ENCODE data around the gene CTDP1.

CTDP1 gene

DNA sequence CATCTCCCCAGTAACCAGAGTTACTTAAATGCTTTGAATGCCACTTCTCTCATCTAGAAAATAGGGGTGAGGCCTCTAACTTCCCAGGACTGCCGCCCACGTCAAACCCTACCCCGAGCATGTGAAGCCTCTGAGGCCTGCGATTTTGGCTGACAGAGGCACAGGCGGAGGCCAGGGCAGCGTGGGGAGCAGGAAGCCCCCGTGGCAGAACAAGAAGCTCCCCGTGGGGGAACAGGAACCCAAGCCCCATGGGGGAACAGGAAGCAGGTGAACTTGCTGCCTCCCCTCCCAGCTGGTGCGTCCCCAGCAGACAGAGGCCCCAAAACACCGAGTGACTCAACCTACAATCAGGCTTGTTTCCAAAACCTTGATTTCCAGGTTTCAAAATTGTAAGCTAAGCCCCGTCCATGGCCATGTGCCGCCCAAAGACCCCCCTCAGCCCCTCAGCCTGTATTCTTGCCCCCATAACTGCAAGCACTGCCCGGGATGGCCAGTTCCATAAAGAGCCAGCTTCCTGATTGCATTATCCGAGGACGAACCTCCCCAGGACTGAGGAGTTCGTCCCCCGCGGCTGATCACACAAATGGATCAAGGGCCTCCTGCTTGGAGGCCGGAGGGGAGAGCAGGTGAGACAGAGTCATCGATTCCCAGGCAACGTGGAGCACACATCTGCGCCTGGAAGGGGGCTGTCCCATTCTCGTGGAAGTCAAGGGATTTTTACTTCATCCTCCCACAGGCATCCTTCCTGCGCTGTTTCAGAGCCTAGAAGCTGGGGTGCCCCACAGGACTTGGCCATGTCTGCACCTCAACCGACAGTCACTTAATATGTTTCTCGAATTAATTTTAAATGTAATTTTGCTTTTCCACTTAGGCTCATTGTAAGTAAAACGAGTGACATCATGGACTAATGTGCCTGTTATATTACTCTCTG lies 36.3 kb upstream of the CTDP1 start:
- DNase-seq (ENCODE audit: low spot score), result no peak

DNA sequence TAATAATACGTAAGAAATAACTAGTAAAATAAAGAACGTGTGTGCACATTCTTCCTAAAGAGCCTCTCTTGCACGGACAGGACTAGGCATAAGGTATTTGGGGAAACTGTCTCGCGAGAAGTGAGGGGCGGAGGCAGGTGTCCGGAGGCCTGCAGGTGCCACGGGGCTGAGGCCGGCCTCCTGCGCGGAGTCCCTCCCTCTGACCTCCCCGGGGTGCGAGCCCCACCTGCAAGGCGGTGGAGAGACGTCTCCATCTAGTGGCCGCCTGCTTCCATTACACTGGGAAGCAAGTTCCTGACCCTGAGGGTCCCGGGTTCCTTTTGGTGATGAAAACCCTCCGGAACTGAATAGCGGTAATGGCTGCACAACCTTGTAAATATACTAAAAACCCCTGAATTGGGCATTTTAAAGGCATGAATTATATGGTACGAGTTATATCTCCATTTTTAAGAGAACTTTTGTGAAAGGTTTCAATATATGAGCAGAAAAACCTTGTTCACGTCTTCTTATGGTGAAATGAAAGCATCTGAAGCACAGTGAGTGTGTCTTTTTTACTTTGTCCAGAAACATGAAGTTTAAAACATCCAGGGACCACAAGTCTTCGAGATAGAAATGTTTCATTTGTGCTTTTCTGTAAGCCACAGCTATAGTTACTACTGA lies 35.5 kb upstream of the CTDP1 start:
- peak; percentile 87 for DNase-seq (ENCODE audit: low spot score)

DNA sequence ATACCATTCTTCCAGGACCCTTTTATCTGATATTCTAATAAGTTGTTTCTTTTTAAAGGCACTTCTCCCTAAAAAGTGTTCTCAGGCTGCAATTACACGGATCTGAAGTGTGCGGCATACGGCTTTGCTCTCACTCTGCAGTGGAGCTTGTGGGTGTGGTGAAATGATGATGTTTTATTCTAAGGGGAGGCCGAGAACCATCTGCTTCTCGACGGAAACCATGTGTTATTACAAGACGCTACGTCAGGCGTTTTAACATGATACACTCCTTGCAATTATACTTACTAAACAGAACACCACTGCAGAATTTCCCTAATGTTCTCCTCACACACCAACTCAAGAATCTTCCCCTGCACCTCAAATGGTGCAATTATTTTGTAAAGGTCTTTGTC lies 34.9 kb upstream of the CTDP1 start:
- no peak for DNase-seq (ENCODE audit: low spot score)

DNA sequence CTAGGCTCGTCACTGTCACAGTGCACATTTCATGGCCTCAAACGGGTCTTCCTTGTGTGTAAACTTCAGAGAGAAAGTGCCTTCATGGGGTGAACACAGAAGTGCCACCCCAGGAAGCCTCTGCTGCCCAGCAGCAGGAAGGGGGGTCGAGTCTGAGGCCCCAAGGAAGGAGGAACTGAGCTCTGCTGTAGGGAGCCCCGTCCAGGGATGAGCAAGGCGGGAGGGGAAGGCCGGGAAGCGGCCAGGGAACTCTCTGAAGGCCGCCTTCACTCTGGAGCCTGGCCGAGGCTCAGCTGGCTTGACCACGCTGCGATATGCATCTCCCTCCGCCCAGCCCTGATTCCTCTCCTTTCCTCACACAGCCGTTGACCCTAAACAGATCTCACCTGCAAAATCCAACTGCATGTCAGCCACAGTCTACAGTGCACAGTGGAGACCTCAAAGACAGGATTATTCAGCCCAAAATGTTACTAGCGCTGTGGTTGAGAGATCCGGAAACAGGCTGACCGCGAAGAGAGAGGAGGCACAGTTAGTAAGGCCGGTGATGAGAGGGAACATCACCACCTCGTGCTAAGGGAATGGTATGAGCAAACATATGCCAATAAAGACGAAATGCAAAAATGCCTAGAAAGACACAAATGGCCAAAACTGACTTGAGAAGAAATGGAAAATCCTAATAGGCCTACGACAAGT lies 34.2 kb upstream of the CTDP1 start:
- no peak for DNase-seq (ENCODE audit: low spot score)

DNA sequence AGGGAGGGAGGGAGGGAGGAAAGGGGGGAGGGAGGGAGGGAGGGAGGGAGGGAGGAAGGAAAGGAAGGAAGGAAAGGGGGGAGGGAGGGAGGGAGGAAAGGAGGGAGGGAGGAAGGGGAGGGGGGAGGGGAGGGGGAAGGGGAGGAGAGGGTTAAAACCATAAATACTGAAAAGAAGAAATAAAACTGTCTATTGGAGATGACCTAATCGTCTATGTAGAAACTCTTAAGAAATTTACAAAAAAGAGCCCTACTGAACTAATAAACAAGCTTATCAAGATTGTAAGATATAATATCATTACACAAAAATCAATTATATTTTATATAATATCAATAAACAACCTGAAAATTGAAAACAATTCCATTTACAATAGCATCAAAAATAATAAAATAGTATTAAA lies 32.3 kb upstream of the CTDP1 start:
- no peak for DNase-seq (ENCODE audit: low spot score)

DNA sequence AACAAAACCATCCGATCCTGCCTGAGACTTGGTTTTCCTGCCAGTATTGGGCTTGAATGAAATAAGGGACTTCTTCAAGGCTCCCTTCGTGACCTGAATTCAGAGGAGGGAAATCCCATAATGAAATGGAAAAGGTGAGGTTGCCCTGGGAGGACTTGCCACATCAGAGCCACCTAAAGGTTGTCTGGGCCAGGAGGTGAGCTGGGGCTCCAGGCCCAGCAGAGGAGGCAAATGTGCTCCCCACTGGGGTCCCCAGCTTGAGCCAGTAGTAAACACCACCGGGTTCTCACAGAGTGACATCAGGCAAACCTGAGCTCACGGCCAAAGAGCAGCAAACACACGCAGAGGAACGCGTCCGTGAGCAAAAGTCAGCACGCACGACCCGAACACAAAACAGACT lies 28.6 kb upstream of the CTDP1 start:
- no peak for DNase-seq (ENCODE audit: low spot score)

DNA sequence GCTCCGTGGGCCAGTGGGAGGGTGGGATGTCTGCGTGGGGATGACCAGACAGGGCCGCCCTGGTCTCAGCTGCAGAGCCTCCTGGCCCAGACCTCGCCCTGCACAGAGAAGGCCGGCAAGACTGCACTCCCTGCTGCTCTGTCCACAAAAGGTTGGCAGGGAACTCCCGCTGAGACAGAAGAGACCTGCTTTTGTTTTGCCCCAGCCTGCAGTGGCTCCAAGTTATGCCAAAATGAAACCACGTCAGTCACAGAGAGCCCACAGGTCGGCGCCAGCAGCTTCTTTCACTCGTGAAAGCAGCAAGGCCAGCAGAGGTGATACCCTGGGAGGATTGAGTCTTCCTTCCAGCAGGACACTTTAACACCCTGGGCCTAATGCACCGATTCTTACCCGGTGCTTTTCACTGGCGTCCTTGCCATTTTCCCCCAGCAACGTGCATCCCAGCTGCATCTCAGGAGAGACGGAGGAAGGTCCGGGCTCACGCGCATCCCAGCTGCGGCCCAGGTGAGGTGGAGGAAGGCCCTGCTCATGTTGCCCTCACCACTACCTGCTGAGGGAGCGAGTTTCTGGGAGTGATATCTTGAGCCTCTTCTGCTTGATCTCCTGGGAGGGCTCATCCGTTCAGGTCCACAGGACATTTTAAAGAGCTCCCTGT lies 22.1 kb upstream of the CTDP1 start:
- DNase-seq (ENCODE audit: low spot score), result no peak

DNA sequence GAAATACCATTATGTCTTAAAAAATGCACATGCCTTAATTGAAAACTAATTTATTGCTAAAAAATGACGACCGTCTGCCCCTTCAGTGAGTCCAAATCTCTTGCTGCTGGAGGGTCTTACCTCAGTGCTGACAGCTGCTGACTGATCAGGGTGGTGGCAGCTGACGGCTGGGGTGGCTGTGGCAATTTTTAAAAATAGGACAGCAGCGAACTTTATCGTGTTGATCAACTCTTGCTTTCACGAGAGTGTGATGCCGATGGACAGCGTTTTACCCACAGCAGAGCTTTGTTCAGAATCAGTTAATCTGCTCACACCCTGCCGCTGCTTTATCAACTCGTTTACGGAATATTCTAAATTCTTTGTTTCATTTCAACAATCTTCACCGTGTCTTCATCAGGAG lies 21.2 kb upstream of the CTDP1 start:
- no peak for DNase-seq (ENCODE audit: low spot score)

DNA sequence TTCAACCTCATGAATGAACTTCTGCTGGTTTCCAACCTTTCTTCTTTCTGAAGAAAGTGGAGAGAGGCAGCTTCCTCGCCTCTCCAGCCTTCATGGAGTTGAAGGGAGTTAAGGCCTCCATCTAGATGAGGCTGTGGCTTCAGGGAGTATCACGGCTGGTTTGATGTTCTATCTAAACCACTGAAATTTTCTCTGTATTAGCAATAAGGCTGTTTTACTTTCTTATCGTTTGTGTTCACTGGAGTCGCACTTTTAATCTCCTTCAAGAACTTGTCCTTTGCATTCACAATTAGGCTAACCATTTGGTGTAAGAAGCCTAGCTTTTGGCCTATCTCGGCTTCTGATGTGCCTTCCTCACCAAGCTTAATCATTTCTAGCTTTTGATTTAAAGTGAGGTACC lies 19.9 kb upstream of the CTDP1 start:
- DNase-seq (ENCODE audit: low spot score), result no peak

DNA sequence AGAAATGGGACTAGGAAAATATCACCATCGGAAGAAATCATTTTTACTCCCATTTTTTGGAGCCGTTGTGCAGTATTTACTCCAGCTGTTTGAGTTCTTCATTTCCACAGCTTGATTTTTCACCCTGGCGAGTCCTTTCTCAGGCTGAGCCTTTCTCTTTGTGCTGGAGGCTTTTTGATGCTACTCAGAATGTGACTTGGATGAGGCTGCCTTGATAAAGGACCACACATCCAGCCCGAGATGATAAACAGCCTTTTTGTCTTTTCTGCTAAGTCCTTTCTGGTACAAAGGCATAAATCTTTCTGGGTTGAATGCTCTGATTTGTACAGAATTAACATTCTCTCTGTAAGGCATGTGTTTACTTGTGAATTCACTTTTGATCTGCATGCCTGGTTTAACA lies 17.6 kb upstream of the CTDP1 start:
- DNase-seq (ENCODE audit: low spot score), result no peak

DNA sequence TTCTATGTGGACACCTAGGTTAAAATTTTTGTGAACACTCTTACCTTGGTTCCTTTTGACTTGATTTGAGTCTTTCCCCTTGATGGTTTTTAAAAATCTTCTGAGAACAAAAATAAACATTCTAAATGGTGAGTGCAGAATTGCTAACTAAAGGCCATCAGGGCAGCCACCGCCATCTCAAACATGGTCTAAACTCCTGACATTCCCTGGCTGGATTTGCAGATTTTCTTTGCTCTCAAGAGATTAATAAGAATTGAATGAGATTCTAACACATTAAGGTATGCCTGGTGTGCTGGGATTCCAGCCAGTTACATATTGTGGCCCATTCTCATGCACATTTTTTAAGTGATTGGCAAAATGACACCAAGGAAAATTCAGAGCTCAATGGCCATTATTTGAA lies 17.2 kb upstream of the CTDP1 start:
- no peak for DNase-seq (ENCODE audit: low spot score)

DNA sequence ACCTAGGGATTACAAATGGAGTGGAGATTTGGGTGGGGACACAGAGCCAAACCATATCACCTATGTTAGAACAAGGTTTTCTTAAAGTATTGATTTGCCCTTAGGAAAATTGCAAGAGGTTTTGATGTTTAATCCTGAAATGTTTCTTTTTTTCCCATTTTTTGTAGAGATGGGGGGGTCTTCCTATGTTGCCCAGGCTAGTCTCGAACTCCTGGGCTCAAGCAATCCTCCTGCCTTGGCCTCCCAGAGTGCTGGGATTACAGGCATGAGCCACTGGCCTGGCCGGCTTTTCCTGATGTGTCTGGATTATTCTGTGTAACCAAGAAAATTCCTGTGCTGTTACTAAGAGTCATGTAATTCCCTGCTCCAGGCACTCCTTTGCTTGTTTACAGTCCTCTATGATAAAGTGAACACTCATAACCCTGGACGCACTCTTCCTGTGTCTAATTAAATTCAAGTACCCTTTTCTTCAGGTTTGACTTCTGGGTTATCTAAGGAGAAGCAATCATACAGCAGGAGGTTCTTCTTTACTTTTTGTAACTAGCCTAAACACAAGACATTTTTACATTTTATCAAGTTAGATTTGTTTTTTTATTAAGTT lies 15.0 kb upstream of the CTDP1 start:
- no peak for DNase-seq (ENCODE audit: low spot score)

DNA sequence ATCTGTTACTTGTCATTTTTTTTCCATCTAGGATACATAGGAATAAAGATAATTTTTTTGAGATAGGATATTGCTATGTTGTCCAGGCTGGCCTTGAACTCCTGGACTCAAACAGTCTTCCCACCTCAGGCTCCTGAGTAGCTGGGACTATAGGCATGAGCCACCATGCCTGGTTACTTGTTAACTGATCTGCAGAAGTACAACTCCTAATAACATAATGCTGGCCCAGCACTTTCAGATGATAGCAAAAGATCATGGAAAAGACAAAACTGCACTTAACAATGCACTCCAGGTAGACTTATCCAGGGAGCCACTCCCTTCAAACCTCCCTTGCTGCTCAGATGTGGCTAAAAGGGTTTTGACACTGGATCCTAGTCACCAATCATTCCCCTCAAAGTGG lies 11.4 kb upstream of the CTDP1 start:
- DNase-seq (ENCODE audit: low spot score), result no peak

DNA sequence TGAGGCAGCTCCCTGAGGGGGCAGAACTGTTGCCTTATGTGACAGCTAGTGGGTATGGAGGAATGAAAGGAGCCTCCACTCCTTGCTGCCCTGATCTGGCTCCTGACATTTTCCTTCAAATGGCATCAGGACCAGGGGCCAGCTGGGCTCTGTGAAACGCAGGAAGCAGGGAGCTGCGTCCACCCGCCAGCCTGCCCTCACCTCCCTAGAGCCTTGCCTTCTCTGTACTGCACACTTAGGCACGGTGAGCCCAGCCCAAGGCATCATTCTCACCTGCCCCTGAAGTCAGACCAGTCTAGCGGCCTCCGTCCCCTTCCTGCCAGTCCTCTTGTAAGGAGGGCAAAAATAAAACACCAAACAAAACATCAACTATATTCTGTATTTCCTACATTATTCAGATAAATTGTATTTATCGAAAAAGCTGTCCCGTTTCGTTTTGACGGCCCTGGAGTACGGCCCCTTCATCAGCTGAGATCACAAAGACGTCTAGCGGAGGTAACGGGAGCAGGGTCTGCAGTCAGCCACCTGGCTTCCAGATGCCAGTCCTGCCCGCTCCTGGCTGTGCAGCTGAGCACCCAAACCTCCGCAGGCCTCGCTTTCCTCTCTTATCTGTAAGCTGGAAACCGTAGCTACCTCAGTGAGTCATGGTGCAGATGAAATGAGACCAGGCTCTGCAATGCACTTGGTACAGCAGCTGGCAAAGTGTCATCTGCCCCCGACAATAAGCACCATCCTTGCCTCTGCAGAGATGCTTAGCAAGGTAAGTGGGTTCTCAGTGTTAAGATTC lies 6.9 kb upstream of the CTDP1 start:
- no peak for DNase-seq (ENCODE audit: low spot score)

DNA sequence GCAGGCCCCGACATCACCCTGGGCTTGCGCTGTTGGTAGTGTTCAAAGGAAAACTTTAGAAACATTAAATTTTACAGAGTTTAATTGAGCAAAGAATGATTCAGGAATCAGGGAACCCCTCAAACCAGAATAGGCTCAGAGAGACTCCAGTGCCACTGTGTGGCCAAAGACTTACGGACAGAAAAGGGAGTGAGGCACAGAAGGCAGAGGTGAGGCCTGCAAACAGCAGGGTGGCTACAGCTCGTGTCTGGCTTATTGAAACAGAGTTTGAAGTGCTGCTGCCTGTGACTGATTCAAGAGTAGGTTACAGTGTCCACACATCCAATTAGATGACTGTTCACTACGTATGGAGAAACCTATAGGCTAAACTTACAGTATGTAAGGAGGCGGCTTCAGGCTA lies 2.4 kb upstream of the CTDP1 start:
- DNase-seq (ENCODE audit: low spot score), result no peak

DNA sequence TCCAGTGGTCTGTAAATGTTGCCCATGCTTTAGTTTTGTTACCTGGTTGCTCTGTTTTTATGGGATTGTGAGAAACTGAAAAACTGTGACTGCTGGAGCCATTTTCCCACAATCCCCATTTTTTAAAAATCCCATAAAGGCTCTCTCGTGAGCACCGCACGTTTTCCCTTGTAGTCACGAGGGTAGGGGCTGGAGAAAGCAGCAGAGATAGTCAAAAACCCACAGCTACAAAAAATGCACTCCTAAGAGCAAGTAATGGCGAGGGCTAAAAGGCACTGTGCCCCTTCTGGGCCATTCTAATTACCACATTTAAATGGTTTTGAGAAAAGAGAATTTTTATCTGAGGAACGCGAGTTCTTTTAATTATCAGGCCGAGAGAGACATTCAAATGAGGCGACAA lies 1.8 kb upstream of the CTDP1 start:
- DNase-seq (ENCODE audit: low spot score), result no peak

DNA sequence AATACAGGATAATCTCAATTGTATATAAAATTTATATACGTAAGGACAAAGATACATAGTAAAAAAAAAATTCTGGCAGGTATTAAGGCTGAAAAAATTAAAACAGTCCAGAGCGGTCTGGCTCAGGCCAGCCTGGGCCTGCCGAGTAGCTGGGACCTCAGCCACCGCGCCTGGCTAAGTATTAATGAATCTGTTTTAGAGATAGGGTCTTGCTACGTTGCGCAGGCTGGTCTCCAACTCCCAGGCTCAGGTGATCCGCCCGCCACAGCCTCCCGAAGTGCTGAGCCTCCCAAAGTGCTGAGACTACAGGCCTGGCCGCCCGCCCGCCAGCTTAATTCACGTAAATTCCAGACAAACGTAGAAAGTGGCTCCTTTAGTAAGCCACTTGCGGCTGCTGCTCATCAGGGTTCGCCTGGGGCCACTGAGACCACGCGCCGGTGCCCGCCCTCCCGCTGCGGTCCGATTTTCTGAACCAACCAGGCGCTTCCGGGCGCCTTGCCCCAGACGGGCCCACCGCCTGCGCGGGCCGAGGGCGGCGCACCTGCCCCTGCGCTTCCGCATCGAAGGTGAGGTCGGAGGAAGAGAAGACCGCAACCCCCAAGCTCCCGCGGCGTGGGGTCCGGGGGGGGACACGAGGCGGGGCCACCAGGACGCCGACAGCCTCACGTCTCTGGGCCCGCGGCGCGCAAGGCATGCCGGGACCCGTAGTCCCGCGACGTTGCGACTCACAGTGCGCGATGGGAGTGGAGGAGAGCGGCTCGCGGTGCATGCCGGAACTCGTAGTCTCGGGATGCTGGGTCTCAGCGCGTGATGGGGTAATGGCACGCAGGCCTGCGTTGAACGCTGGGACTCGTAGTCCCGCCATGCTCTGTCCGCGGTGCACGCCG lies 695 bp upstream of the CTDP1 start:
- peak; percentile 94 for DNase-seq (ENCODE audit: low spot score)

DNA sequence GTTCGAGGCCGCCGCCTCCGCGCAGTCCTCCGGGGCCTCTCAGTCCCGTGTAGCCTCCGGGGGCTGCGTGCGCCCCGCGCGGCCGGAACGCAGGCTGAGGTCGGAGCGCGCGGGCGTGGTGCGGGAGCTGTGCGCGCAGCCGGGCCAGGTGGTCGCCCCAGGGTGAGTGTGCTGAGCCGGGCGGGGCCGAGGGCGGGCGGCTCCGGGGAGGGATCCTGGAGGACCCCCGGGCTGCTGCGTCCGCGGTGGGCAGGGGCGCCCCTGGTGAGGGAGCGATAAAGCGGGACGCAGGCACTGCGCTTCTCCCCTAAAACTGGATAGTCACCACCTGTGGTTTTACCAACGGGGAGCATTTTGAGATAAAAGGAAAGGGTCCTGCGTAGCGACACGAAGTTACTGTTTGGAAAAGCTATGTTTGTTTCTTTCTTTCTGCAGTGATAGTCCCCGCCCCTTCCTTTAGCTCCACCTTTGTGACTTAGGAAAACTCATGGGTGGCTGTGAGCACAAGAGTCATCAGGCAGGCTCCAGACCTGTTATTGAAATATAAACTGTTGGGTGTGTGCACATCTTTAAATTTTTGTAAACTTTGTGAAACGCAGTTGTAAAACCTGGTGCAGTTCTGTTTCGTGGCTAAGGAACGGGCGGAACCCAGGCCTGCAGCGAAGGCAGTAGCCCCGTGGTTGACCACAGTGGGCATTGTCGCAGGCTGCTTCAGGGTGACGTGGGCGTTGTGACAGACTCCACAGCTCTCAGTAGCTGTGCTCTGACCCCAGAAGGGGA lies 687 bp downstream of the CTDP1 start:
- DNase-seq (ENCODE audit: low spot score), result peak; percentile 49

DNA sequence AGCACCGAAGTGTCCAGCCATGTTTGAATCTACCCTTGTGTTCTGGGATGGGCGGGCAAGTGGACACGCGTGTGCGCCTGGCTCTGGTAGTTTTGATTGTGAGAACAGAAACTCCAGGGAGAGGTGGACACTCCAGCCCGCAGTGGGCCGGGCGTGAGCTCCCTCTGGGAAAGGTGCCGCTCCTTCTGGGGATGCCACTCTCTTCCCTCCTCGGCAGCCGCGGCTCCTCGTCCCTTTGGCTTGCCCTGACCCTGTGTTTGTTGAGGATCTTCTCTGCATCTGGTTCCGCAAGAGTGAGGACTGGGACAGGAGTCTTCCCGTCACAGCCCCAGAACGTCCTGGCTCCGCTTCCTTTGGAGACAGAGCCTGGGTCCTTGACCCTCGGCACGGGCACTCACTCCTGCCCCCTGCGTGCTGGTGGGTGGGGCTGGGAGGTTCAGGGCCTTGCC lies 1.3 kb downstream of the CTDP1 start:
- no peak for DNase-seq (ENCODE audit: low spot score)
